HL-60/S4 treated with retinoic acid at 250 ng/mL for 4 days and 3 days (cell line): ENCODE results near the gene PABPC1L.
"Not testable (repeated sequence)": the region's sequence is repeated elsewhere in the genome, so short reads cannot be mapped to it uniquely, and the experiment has no call there.

ENCODE experiments used
- in situ Hi-C: fragments of 300-500 bp; cut with MboI; formaldehyde crosslinking; loops from 2 replicates; pipeline ENCODE4 v1.7.0; 2022; ENCODE audit warnings: low sequenced_read_pairs

Gene PABPC1L

DNA sequence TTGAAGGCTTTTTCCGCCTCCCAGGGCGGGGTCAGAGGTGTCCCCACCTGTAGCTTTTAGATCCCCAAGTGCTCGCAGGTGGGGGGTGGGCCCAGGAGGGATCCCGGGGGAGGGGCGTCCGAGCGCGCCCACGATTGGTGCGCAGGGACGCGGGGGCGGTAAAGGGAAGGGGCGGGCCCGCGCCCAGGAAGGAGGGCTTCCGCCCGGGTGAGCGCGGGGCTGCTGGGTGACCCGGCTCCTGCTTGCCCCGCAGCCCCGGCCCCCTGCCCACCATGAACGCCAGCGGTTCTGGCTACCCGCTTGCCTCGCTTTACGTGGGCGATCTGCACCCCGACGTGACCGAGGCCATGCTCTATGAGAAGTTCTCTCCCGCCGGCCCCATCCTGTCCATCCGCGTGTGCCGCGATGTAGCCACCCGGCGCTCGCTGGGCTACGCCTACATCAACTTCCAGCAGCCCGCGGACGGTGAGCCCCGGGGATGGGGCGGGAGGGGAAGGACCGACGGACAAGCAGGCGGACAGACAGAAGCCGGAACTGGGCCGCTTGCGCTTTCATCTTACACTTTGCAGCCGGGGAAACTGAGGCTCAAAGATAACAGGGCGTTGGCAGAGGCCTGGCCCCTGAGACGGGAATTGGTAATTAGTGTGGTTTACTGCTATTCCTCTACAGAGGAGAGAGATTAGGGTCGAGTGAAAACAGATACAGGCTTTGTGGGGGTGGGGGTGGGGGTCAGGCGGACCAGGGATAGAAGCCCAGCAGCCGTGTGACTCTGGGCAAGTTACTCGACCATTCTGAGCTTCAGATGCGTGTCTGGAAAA lies at the start of gene PABPC1L:
Gene PABPC1L, plus strand, starts transcription at position 189 of the 818 bp plus-strand sequence. Its CDS starts 84 bp downstream, at position 273.
- in situ Hi-C loops = no loop called here

DNA sequence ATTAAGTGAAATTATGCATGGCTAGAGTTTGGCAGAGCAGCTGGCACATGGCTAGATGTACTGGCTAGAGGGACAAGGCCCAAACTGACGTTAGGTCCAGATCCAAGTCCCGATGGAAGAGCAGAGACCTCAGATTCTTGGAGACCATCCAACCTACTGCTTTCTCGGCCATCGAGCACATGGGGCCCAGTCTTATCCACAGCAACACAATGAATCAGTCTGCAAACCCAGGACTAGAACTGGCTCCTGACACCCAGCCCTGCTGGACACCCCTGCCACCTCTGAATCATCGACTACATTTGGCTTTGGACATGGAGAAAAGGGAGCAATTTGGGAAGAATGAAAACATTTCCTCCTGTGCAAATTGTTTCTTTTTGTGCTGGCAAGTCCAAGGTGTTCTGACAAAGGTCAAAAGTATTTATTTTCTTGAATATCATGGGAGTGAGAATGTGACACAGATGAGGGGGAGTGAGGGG lies 48.3 kb upstream of the PABPC1L start:
- in situ Hi-C loops = loop anchor here (10.0 kb wide), 1 partner anchor 177 kb away; no protein-coding TSS in a partner anchor

DNA sequence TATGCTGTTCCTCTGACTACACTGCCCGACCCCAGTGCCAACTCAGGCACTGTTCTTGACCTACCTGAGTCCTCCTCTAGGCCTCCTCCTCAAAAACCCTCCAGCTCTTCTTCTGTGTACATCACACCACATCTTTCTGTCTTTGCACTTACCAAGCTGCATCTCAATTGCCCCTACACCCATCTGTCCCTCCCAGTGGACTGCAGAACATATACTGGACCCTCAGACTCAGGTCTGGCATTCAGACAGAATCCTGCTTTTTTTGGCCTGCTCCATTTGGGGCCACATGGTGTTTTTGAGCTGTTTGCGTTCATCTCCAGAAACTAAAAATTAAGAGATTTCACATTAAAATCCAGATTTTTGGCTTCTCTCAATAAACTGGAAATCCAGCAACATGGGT lies 47.6 kb upstream of the PABPC1L start:
- in situ Hi-C loops = loop anchor here (10.0 kb wide), 1 partner anchor 177 kb away; no protein-coding TSS in a partner anchor

DNA sequence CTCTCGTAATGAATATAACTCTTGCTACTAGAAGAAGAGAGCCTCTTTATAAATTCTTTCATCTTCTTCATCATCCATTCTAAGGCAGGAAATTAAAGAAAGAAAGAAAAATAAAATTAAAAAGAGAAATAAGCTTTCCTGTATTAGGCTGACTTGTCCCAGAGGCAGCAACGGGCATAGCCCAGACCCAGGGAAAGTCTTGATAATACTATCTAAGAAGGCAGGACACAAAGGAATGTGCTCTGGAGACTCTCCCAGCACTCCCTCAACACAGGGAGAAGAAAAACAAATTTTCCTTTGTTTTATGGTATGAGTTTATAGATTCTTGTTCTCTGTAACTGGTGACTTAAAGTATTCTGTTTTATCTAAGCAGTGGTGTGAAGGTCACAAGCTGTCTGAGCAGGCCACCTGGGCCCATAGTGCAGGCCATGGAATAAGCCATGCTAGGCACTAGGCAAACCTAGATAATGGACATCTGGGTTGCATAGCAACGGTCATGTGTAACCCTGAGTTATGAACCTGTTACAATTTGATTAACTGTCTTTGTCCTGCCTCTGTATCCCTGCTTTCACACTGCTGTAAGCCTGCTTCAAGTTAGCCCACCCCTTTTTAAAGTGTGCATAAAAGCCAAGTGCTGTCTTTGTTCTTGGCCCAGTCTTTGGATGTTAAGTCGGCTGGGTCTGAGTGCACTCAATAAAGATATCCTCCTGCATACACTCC lies 46.3 kb upstream of the PABPC1L start:
- in situ Hi-C loops = loop anchor here (10.0 kb wide), 1 partner anchor 179 kb away; no protein-coding TSS in a partner anchor

DNA sequence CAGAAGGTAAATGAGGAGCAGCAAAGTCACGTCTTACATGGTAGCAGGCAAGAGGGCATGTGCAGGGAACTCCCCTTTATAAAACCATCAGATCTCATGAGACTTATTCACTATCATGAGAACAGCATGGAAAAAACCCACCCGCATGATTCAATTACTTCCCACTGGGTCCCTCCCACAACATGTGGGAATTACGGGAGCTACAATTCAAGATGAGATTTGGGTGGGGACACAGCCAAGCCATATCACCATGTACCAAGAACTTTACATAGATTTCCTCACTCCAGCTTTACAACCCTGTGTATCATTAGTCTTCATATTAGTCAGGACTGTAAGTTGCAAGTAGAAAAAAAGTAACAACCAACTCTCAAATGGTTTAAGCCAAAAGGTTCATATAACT lies 45.4 kb upstream of the PABPC1L start:
- in situ Hi-C loops = loop anchor here (10.0 kb wide), 1 partner anchor 180 kb away; no protein-coding TSS in a partner anchor

DNA sequence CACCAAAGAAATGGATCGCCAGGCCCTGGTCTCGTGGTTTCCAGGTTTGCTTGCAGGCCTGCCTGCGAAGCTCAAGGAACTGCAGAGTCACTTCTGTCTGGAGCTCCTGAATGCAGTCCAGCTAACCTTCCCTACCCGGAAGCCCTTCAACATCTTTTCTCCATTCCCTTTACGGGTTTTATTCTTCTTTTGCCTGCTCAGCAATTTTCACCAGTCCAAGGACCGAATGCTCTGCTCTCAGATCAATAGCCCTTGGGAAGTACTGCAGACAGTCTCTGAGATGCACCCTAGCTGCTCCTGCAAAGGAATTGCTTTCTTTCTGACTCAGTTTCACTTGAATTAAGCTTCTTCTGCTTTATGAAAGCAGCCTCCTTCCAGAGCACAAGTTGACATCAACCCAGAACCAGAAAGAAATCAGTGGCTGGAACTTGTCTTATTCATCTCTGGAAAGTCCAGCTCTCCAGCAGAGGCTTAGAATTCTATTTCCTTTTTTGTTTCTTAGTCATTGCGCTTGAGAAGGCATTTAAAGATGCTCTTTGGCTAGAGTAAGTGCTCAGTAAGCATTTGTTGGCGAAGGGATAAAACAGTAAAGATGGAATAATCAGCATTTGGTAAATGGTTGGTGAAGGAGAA lies 43.0 kb upstream of the PABPC1L start:
- in situ Hi-C loops = loop anchor here (10.0 kb wide), 1 partner anchor 182 kb away; no protein-coding TSS in a partner anchor

DNA sequence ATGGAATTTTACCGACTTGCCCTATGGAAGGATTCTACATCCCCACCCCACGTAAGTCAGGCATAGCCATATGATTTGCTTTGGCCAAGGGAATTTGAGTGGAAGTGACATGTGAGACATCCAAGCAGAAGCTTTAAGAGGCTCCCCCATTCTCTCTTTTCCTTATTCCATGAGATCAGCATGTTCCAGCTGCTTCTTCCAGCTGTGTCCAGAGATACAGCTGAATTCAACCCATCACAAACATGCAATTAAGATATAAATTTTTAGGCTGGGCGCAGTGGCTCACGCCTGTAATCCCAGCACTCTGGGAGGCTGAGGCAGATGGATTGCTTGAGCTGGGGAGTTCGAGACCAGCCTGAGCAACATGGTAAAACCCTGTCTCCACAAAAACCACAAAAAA lies 40.4 kb upstream of the PABPC1L start:
- in situ Hi-C loops = loop anchor here (10.0 kb wide), 1 partner anchor 185 kb away; no protein-coding TSS in a partner anchor

DNA sequence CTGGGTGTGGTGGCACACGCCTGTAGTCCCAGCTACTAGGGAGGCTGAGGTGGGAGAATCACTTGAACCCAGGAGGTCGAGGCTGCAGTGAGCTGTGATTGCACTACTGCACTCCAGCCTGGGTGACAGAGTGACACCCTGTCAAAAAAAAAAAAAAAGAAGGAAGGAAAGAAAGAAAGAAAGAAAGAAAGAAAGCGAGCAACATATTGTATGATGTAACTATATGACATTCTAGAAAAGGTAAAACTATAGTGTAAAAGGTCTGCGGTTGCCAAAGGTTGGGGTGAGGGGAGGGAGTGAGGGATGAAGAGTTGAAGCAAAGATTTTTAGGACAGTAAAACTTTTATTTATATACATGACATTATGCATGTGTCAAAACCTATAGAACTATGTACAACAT lies 27.5 kb upstream of the PABPC1L start:
- in situ Hi-C loops = not testable (repeated sequence)

DNA sequence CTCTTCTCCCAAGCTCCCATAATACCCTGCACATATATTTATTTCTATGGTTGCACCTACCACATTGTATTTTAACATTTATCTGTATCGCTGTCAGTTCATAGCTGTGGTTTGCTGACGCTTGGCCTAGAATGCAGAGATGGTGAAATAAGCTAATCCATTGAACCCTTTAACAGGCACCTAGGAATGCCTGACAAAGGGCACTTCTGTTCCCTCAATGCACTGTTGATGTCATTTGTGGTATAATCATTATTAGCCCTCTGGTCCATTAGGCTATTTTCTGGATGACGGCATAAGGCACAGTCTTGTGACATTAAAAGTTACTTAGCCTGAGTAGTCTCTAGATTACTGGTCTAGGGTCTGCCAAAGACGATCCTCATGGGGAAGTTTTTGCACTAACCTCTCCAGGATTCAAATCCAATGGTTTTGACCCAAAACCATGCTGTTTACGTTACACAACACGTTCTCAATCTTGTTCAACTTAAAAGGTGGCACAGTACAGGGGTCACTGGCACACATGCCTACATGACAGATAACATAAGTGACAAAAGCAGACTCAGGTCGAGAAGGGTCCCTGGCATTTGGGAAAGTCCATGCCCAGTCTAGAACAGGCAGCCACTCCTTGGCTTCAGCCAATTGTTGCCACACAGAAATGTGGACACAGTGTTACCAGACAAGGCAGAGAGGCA lies 26.5 kb upstream of the PABPC1L start:
- in situ Hi-C loops = no loop called here

DNA sequence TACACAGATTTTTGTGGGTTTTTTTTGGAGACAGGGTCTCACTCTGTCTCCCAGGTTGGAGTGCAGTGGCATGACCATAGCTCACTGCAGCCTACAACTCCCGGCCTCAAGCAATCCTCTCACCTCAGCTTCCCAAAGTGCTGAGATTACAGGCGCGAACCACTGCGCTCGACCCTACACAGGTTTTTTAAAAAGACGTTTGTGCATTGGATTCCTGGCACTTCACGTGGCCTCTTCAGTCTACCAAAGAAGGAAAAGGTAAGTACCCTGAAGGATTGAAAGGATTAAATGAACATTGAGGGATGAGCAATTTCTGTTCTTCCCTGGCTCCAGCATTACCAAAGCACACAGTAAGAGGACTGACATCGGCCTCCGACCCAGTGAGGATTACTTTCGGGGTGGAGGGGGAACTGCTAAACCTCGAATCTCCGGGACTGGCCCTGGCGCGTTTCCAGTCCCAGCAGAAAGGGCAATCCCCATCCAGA lies 24.9 kb upstream of the PABPC1L start:
- in situ Hi-C loops = no loop called here

DNA sequence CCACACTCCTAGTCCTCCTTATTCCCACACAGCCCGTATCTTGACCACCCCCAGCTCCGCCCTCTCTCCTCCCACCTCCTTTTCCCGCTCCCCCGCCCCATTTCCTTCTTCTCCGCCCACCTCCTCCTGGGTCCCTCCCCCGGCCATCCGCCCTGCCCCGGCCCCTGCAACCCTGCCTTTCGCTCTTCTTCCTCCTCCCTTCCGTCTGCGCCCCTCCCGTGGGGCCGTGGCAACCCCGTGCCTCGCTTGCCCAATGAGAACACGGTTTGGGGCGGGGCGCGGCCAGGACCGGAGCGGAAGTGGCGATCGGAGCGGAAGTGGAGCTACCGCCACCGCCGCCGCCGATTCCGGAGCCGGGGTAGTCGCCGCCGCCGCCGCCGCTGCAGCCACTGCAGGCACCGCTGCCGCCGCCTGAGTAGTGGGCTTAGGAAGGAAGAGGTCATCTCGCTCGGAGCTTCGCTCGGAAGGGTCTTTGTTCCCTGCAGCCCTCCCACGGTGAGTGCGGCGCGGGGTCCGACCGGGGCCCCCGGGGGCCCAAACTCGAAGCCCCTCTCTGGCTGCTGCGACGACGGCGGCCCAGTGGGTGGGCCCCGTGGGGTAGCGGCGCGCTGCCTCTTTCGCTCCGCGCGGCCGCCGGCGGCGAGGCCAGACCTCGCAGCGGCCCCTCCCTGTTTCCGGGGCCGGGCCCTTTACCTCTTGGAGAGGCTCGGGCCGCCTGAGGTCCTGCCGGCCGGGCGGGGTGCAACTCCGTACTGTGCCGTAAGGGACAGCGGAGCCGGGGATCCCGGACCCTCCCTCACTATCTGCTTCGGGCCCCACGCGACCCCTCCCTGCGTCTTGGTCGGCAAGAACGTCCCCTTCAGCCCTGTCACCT lies 24.2 kb upstream of the PABPC1L start, which contains the start of gene YWHAB:
Gene YWHAB, plus strand, starts transcription at position 314 of the 874 bp plus-strand sequence. CDS start 15,829 bp downstream, outside the sequence.
- in situ Hi-C loops = no loop called here

DNA sequence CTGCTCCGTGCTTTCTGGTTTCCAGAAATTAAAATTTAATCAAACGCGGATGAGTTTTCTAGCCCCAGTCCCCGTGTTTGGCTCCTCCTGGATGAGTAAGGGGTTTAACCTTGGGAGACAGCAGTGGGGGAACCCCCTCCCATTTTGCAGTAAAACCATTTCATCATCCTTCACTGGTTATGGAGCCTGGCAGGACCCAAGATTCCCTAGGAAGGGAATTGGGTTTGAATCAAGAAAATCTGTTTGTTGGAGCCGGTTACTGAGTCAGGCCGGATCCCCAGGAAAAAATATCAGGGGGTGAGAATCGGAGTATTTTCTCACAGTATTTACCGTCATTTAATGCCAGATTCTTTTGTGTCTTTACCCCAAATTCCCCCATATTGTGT lies 23.6 kb upstream of the PABPC1L start:
- in situ Hi-C loops = no loop called here

DNA sequence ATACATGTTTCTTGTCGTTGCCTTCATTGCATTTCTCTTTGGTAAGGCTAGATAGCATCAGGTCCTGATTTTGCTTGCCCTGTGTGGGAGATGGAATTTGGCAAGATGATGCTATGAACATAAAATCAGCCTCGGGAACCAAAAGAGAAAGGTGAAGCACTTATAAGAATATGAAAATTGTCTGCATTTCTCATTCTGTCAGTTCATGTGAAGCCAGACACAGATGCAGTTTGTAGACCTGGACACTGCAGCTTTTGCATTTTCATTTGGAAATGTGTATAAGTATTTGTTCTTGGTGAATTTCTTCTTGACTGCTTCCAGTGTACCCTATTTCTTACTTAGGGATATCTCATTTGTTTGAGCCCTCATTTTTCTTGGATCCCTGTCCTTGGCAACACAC lies 23.0 kb upstream of the PABPC1L start:
- in situ Hi-C loops = no loop called here

DNA sequence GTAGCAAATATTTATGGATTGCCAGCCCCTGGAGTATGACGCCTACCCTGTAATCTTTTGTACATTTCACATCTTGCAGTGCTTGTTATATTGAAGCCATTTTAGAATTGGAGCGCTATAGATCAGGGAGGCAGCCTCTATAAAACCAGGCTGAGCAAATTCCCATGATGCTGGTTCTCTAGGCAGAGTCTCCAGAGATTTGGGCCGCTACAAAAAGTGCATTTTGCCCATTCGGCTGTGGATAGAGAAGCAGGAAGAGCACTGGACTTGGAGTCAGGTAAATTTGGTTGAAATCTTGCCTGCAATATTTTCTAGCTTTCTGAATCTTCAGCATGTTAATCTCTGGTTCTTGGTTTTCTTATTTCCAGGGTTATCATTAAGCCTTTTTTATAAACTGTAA lies 22.4 kb upstream of the PABPC1L start:
- in situ Hi-C loops = no loop called here

DNA sequence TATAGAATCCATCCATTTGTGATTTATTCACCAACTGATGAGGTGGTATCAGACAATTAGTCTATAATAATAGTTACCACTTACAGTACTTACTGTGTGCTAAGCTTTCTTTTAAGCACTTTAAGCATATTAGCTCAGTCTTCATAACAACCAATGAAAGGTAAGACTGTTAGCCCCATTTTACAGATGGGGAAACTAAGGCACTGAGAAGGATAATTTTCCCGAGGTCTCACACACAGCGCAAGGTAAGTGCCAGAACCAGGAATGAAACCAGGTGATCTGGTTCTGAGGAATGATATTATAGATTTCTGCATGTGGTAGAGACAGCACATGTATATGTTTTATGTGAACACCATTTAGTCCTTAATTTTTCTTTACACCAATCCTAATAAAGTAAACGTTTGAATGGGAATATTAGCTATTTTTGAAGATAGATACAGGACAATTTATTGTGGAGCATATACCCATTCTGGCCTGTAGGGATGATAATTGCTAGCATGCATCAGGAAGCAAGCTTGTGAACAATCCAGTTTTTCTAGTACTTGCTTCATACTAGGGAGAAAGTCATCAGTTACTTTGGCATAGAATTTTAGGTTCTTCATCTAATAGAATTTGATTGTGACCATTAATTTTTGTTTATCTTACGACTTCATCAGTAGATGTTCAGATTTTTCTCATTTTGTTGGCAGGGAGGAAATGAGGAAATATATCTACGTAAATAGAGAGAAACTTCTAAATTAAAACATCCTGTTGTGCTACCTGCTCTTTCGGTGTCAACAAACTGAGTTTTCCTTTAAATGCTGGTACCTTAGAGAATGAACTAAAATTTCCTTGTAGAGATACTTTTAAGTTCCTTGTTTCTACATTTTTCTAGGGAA lies 21.4 kb upstream of the PABPC1L start:
- in situ Hi-C loops = no loop called here

DNA sequence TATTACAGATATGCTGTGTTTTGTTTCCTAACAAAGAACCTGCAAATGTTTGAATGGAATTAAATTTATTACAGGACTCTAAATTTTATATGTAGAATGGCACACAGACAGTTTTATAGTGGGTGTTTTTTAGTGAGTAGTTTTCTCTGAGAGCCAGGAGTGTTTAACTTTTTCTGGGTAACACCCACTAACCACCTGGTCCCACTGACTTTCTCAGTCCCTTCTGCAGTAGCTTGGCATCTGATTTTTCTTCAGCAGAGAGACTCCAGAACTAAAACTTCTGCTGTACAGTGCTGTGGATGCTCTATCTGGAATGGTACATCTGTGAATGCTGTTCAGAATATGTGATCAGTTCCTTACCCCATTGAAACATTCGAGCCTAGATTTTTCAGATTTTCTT lies 18.0 kb upstream of the PABPC1L start:
- in situ Hi-C loops = no loop called here

DNA sequence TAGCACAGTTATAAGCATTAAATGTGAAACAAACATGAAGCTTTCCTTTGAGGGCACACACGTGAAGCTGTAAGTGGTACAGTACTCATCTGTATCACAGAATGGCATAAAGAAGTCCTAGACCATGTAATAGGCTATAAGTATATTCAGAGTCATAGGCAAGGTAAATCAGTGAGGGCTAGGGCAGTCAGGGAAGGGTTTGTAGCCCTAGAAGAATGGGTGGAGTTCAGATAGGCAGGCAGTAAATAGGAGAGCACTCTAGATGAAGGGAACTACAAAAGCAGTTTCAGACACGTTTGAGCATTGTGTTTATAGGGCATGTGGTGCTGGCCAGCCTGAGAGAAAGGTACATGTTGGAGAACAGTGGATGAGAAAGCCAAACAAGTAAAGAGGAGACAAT lies 14.9 kb upstream of the PABPC1L start:
- in situ Hi-C loops = no loop called here

DNA sequence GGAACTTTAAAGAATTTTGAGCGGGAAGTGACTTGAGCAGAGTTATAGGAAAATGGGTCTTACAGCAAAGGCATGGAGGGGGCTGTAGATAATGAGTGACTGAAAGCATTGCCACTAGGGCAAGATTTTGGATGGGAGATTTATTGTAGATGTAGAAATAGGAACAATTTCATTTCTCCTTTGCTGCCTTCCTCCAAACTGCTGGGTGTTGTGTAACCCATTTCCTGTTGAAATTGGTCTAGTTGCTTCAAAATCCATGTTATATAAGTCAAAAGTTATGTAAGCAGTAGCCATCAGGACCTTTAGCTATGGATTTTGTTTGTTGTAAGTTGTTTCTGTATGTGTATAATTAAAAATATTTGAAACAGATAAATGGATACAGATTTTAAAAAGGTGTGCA lies 13.3 kb upstream of the PABPC1L start:
- in situ Hi-C loops = no loop called here
